ENCODE results near the gene PSMB8.

Gene PSMB8

GRCh38 chr6:32852018-32852843 lies 8.4 kb upstream of the PSMB8 start:
- TF ChIP-seq CTCF (conservative IDR thresholded peaks at IDR 0.05; ENCODE audit: low read depth, low read length), result no peak
- peak overlapping the region; percentile 90 for H3K4me3 ChIP-seq (ENCODE audit: low read depth, low read length)
- no peak for DNase-seq (ENCODE audit: low read depth)

GRCh38 chr6:32851025-32851424 lies 7.2 kb upstream of the PSMB8 start:
- DNase-seq (ENCODE audit: low read depth), result no peak
- no peak for TF ChIP-seq CTCF (conservative IDR thresholded peaks at IDR 0.05; ENCODE audit: low read depth, low read length)
- H3K4me3 ChIP-seq (ENCODE audit: low read depth, low read length), result no peak overlapping the region

GRCh38 chr6:32849126-32849525 lies 5.3 kb upstream of the PSMB8 start:
- H3K4me3 ChIP-seq (ENCODE audit: low read depth, low read length), result no peak overlapping the region
- DNase-seq (ENCODE audit: low read depth), result no peak
- no peak for TF ChIP-seq CTCF (conservative IDR thresholded peaks at IDR 0.05; ENCODE audit: low read depth, low read length)

GRCh38 chr6:32847795-32848194 lies 3.9 kb upstream of the PSMB8 start:
- H3K4me3 ChIP-seq (ENCODE audit: low read depth, low read length), result no peak overlapping the region
- DNase-seq (ENCODE audit: low read depth), result no peak
- no peak for TF ChIP-seq CTCF (conservative IDR thresholded peaks at IDR 0.05; ENCODE audit: low read depth, low read length)

GRCh38 chr6:32847004-32847403 lies 3.2 kb upstream of the PSMB8 start:
- no peak for TF ChIP-seq CTCF (conservative IDR thresholded peaks at IDR 0.05; ENCODE audit: low read depth, low read length)
- no peak for DNase-seq (ENCODE audit: low read depth)
- no peak overlapping the region for H3K4me3 ChIP-seq (ENCODE audit: low read depth, low read length)

- TF ChIP-seq CTCF (conservative IDR thresholded peaks at IDR 0.05; ENCODE audit: low read depth, low read length), result no peak
- H3K4me3 ChIP-seq (ENCODE audit: low read depth, low read length), result no peak overlapping the region
- DNase-seq (ENCODE audit: low read depth), result no peak
Measured at GRCh38 chr6:32845384-32845884, 1.6 kb upstream of the PSMB8 start.
